Muscle layer of colon (tissue), 2 donors: Measurements from ENCODE around the gene HPS3.

Experiments used
- H3K27ac ChIP-seq: one replicate; pipeline ENCODE4 v1.7.0; 2013; ENCODE audit warnings: low read depth, mild to moderate bottlenecking, low read length, moderate library complexity
- H3K27me3 ChIP-seq, 2 donors: one replicate each; pipeline ENCODE4 v1.7.0; 2013; ENCODE audit warnings: low read length in 2 of 2, mild to moderate bottlenecking in 2 of 2; ENCODE audit not compliant: insufficient read depth in 2 of 2, control insufficient read depth in 1 of 2
- H3K36me3 ChIP-seq: one replicate; pipeline ENCODE4 v1.7.0; 2013; ENCODE audit warnings: mild to moderate bottlenecking, low read length; ENCODE audit not compliant: insufficient read depth
- H3K4me1 ChIP-seq: one replicate; pipeline ENCODE4 v1.7.0; 2013; ENCODE audit warnings: mild to moderate bottlenecking, low read length; ENCODE audit not compliant: insufficient read depth
- H3K4me3 ChIP-seq, 2 donors: one replicate each; pipeline ENCODE4 v1.7.0; 2013; ENCODE audit warnings: low read length in 2 of 2, low read depth in 1 of 2, mild to moderate bottlenecking in 1 of 2, moderate library complexity in 1 of 2
- H3K9ac ChIP-seq: one replicate; pipeline ENCODE4 v1.7.0; 2013; ENCODE audit warnings: low read length
- H3K9me3 ChIP-seq: one replicate; pipeline ENCODE4 v1.7.0; 2013; ENCODE audit warnings: mild to moderate bottlenecking, low read length
- donor health status: abdominal sarcoma.
- donor health status: Adenocarcinoma of cecum.

Gene HPS3

GRCh38 chr3:149163066-149163465 is 33.6 kb downstream of the HPS3 start:
- no peak overlapping the region for H3K9ac ChIP-seq
- H3K27ac ChIP-seq: no peak overlapping the region
- peaks cover 28% of the 10 kb centered on the region for H3K36me3 ChIP-seq
- no peaks in the 10 kb centered on the region for H3K27me3 ChIP-seq
- no peaks in the 10 kb centered on the region for H3K4me1 ChIP-seq
- no peaks in the 10 kb centered on the region for H3K9me3 ChIP-seq
- no peak overlapping the region for H3K4me3 ChIP-seq

GRCh38 chr3:149167898-149168297 is 38.5 kb downstream of the HPS3 start:
- no peaks in the 10 kb centered on the region for H3K27me3 ChIP-seq
- H3K9ac ChIP-seq: no peak overlapping the region
- H3K9me3 ChIP-seq: no peaks in the 10 kb centered on the region
- H3K4me1 ChIP-seq: peaks cover 8% of the 10 kb centered on the region
- no peak overlapping the region for H3K27ac ChIP-seq
- H3K36me3 ChIP-seq: peaks cover 28% of the 10 kb centered on the region
- no peak overlapping the region for H3K4me3 ChIP-seq

- H3K27me3 ChIP-seq: no peaks in the 10 kb centered on the region
- no peaks in the 10 kb centered on the region for H3K9me3 ChIP-seq
- peaks cover 8% of the 10 kb centered on the region for H3K4me1 ChIP-seq
- no peak overlapping the region for H3K27ac ChIP-seq
- no peak overlapping the region for H3K9ac ChIP-seq
- peaks cover 27% of the 10 kb centered on the region for H3K36me3 ChIP-seq
- H3K4me3 ChIP-seq: no peak overlapping the region
Observed at GRCh38 chr3:149170672-149171071, 41.2 kb downstream of the HPS3 start.

- Histone ChIP-seq H3K9me3 (no peaks in the 10 kb centered on the region), H3K27me3 (no peaks in the 10 kb centered on the region), H3K4me1 (peaks cover 8% of the 10 kb centered on the region), H3K4me3 (no peak overlapping the region), H3K36me3 (peaks cover 12% of the 10 kb centered on the region), H3K9ac (no peak overlapping the region), H3K27ac (no peak overlapping the region)
Observed at GRCh38 chr3:149174901-149175300, 45.5 kb downstream of the HPS3 start.

- Histone ChIP-seq H3K4me3 (no peak overlapping the region), H3K27me3 (no peaks in the 10 kb centered on the region), H3K36me3 (peaks cover 12% of the 10 kb centered on the region), H3K9me3 (no peaks in the 10 kb centered on the region), H3K9ac (no peak overlapping the region), H3K4me1 (peaks cover 4% of the 10 kb centered on the region), H3K27ac (no peak overlapping the region)
Observed at GRCh38 chr3:149177122-149177521, 47.7 kb downstream of the HPS3 start.

- Histone ChIP-seq H3K27ac (no peak overlapping the region), H3K4me1 (peaks cover 4% of the 10 kb centered on the region), H3K9ac (no peak overlapping the region), H3K9me3 (no peaks in the 10 kb centered on the region), H3K4me3 (no peak overlapping the region), H3K27me3 (no peaks in the 10 kb centered on the region), H3K36me3 (peaks cover 7% of the 10 kb centered on the region)
Observed at GRCh38 chr3:149179220-149179619, 49.8 kb downstream of the HPS3 start.

GRCh38 chr3:149180057-149180573 is 50.7 kb downstream of the HPS3 start:
- Histone ChIP-seq H3K4me1 (peaks cover 4% of the 10 kb centered on the region), H3K27ac (peak overlapping the region; percentile 17), H3K27me3 (no peaks in the 10 kb centered on the region), H3K9me3 (no peaks in the 10 kb centered on the region), H3K9ac (no peak overlapping the region), H3K36me3 (no peaks in the 10 kb centered on the region), H3K4me3 (no peak overlapping the region)

- H3K27me3 ChIP-seq: no peaks in the 10 kb centered on the region
- peaks cover 4% of the 10 kb centered on the region for H3K4me1 ChIP-seq
- no peak overlapping the region for H3K4me3 ChIP-seq
- no peaks in the 10 kb centered on the region for H3K9me3 ChIP-seq
- H3K27ac ChIP-seq: no peak overlapping the region
- H3K9ac ChIP-seq: no peak overlapping the region
- no peaks in the 10 kb centered on the region for H3K36me3 ChIP-seq
Observed at GRCh38 chr3:149181182-149181581, 51.7 kb downstream of the HPS3 start.

- H3K27ac ChIP-seq: no peak overlapping the region
Observed at GRCh38 chr3:149186219-149186618, 56.8 kb downstream of the HPS3 start.

GRCh38 chr3:149186721-149187120 is 57.3 kb downstream of the HPS3 start:
- Histone ChIP-seq H3K4me3 (no peak overlapping the region), H3K4me1 (no peaks in the 10 kb centered on the region), H3K9ac (no peak overlapping the region), H3K36me3 (no peaks in the 10 kb centered on the region), H3K9me3 (no peaks in the 10 kb centered on the region), H3K27me3 (no peaks in the 10 kb centered on the region), H3K27ac (no peak overlapping the region)

More at GRCh38 chr3:149186219-149186618, 56.8 kb downstream of the HPS3 start:
- Histone ChIP-seq H3K4me1 (no peaks in the 10 kb centered on the region), H3K36me3 (no peaks in the 10 kb centered on the region), H3K4me3 (no peak overlapping the region), H3K9ac (no peak overlapping the region), H3K27me3 (no peaks in the 10 kb centered on the region), H3K9me3 (no peaks in the 10 kb centered on the region)

- H3K36me3 ChIP-seq: no peaks in the 10 kb centered on the region
- H3K4me1 ChIP-seq: no peaks in the 10 kb centered on the region
- no peaks in the 10 kb centered on the region for H3K27me3 ChIP-seq
- H3K9ac ChIP-seq: no peak overlapping the region
- H3K4me3 ChIP-seq: no peak overlapping the region
- H3K9me3 ChIP-seq: no peaks in the 10 kb centered on the region
- no peak overlapping the region for H3K27ac ChIP-seq
Observed at GRCh38 chr3:149188494-149188893, 59.1 kb downstream of the HPS3 start.

GRCh38 chr3:149195221-149195620 is 65.8 kb downstream of the HPS3 start:
- no peak overlapping the region for H3K27ac ChIP-seq
- H3K4me1 ChIP-seq: no peaks in the 10 kb centered on the region
- no peaks in the 10 kb centered on the region for H3K27me3 ChIP-seq
- no peak overlapping the region for H3K9ac ChIP-seq
- no peaks in the 10 kb centered on the region for H3K9me3 ChIP-seq
- H3K36me3 ChIP-seq: no peaks in the 10 kb centered on the region
- H3K4me3 ChIP-seq: no peak overlapping the region
